Hepatocyte (in vitro differentiated cells): ENCODE measurements around the gene FOXA1.

Experiments
- CTCF ChIP-seq: fragments of 200-600 bp; sonication (generic); IDR thresholded peaks from 2 replicates; pipeline ENCODE4 v1.5.1; 2016; ENCODE audit warnings: antibody characterized with exemption, mild to moderate bottlenecking; ENCODE audit not compliant: poor library complexity
- EZH2 ChIP-seq: fragments of 200-600 bp; sonication (generic); IDR thresholded peaks from 2 replicates; pipeline ENCODE4 v1.6.1; 2016; ENCODE audit warnings: antibody characterized with exemption, mild to moderate bottlenecking, borderline replicate concordance
- EZH2phosphoT487 ChIP-seq: fragments of 200-600 bp; sonication (generic); IDR thresholded peaks from one replicate; pipeline ENCODE4 v1.6.1; 2018; ENCODE audit warnings: antibody characterized with exemption, mild to moderate bottlenecking, low read depth, moderate library complexity; ENCODE audit not compliant: unreplicated experiment, severe bottlenecking

GRCh38 chr14:37602605-37603453 is 7.8 kb upstream of the FOXA1 start:
- TF ChIP-seq CTCF (no peak), EZH2phosphoT487 (no peak), EZH2 (no peak)
